ENCODE measurements around the gene DLG2. TPM values are rescaled to one million over a fixed set of nuclear protein-coding genes. Genes with fewer than 3 reads are reported as not detected.

DLG2 gene
- total RNA-seq, 4 donors from 2014 or later, result 7.3 to 14.1 (median 11.1) TPM

DNA sequence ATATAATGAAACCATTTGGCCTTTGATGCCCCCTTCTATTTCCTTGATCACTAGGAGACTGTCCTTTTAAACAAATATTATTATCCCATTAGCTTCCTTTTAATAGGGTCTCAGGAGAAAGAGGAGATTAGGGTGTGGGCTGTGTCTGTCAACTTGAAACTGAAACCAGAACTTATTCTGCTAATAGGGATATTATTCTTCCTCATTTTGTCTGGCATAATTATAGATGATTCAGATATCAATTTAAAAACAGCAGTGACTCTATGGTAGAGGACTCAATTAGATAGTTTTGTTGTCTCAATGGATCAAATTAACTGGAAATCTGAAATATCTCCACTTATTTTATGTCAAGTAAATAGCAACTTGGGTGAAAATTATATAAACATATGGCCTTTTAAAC lies 1756.1 kb downstream of the DLG2 start:
- intact Hi-C loops (cut with DNase I), result no loop called here
- Histone ChIP-seq H3K9me3 (no peaks in the 10 kb centered on the region), H3K27me3 (no peaks in the 10 kb centered on the region), H3K27ac (replicated peaks in 1 of 4) (no peak overlapping the region), H3K4me3 (no peak overlapping the region), H3K36me3 (no peaks in the 10 kb centered on the region), H3K4me1 (no peaks in the 10 kb centered on the region)
- no peak for TF ChIP-seq POLR2AphosphoS5 (IDR thresholded peaks at IDR 0.05)
- TF ChIP-seq EP300 (IDR thresholded peaks at IDR 0.05), result no peak
- no peak for TF ChIP-seq POLR2A (IDR thresholded peaks at IDR 0.05; ENCODE audit: low read depth)
- TF ChIP-seq, protein P1, sequence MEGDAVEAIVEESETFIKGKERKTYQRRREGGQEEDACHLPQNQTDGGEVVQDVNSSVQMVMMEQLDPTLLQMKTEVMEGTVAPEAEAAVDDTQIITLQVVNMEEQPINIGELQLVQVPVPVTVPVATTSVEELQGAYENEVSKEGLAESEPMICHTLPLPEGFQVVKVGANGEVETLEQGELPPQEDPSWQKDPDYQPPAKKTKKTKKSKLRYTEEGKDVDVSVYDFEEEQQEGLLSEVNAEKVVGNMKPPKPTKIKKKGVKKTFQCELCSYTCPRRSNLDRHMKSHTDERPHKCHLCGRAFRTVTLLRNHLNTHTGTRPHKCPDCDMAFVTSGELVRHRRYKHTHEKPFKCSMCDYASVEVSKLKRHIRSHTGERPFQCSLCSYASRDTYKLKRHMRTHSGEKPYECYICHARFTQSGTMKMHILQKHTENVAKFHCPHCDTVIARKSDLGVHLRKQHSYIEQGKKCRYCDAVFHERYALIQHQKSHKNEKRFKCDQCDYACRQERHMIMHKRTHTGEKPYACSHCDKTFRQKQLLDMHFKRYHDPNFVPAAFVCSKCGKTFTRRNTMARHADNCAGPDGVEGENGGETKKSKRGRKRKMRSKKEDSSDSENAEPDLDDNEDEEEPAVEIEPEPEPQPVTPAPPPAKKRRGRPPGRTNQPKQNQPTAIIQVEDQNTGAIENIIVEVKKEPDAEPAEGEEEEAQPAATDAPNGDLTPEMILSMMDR (IDR thresholded peaks at IDR 0.05), result no peak
- DNase-seq (ENCODE audit: extremely low spot score), result no peak

- TF ChIP-seq, protein P1 (IDR thresholded peaks at IDR 0.05), result no peak
- TF ChIP-seq POLR2AphosphoS5 (IDR thresholded peaks at IDR 0.05) (no peak), POLR2A (IDR thresholded peaks at IDR 0.05; ENCODE audit: low read depth) (no peak), EP300 (IDR thresholded peaks at IDR 0.05) (no peak)
- WGBS, result 87% methylated on average over 5 of the region's 5 CpGs
These were observed 1760.5 kb downstream of the DLG2 start for GRCh38 chr11:83866655-83867054.

DNA sequence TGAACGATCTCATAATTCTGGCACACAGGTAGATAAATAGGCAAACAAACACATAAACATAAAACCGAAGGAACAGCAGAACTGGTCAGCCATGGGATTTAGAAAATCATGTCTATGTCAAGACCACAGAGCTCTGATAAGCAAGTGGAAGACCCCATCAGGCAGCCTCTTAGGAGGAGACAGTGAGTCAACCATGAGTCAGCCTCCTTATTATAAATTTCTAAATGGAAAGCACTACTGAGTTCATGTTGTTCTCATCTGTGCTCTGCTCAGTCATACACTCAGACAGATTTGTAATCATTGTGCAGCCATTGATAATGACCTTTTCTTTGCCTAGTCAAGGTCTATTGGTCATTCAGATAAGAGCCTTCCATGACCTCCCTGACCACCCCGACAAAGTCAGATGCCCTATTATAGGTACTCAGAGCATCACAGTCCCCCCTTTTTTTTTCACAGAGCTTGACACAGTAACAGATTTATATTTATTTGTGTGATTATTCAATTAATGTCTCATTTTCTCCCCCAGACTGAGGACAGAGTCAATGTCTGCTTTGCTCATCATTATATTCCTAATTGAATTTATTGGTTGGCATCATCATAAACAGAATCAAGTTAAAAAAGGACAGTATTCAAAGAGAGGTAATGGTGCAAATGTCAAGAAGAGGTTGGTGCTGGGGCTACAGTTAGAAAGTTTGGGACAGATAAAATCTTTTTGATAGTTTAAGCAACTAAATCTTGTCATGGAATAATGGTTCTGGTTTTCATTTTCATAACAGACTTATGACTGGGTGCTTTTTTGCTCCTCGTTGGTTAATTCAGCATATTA lies 1761.3 kb downstream of the DLG2 start:
- 80% methylated on average over 4 of the region's 4 CpGs for WGBS
- Histone ChIP-seq H3K27me3 (no peaks in the 10 kb centered on the region), H3K36me3 (no peaks in the 10 kb centered on the region), H3K4me1 (no peaks in the 10 kb centered on the region), H3K4me3 (no peak overlapping the region), H3K27ac (replicated peaks in 1 of 4) (no peak overlapping the region), H3K9me3 (no peaks in the 10 kb centered on the region)
- intact Hi-C loops (cut with DNase I), result no loop called here
- no peak for DNase-seq (ENCODE audit: extremely low spot score)
- TF ChIP-seq EP300 (IDR thresholded peaks at IDR 0.05) (no peak), POLR2A (IDR thresholded peaks at IDR 0.05; ENCODE audit: low read depth) (no peak), POLR2AphosphoS5 (IDR thresholded peaks at IDR 0.05) (no peak)
- TF ChIP-seq, protein P1 (IDR thresholded peaks at IDR 0.05), result no peak

More at GRCh38 chr11:83866655-83867054, 1760.5 kb downstream of the DLG2 start:
- no peak for DNase-seq (ENCODE audit: extremely low spot score)
- intact Hi-C loops (cut with DNase I), result no loop called here
- H3K36me3 ChIP-seq, result no peaks in the 10 kb centered on the region
- H3K27ac ChIP-seq (replicated peaks in 1 of 4), result no peak overlapping the region
- H3K27me3 ChIP-seq, result no peaks in the 10 kb centered on the region
- H3K4me3 ChIP-seq, result no peak overlapping the region
- no peaks in the 10 kb centered on the region for H3K4me1 ChIP-seq
- no peaks in the 10 kb centered on the region for H3K9me3 ChIP-seq

GRCh38 chr11:83864412-83865057 lies 1762.6 kb downstream of the DLG2 start:
- Histone ChIP-seq H3K27me3 (no peaks in the 10 kb centered on the region), H3K9me3 (peaks cover 0 to 5% (median 0%) of the 10 kb centered on the region in 4 donors), H3K4me1 (no peaks in the 10 kb centered on the region), H3K4me3 (no peak overlapping the region), H3K36me3 (no peaks in the 10 kb centered on the region), H3K27ac (replicated peaks in 1 of 4) (no peak overlapping the region)
- no peak for DNase-seq (ENCODE audit: extremely low spot score)
- TF ChIP-seq EP300 (IDR thresholded peaks at IDR 0.05), result no peak
- no peak for TF ChIP-seq POLR2A (IDR thresholded peaks at IDR 0.05; ENCODE audit: low read depth)
- TF ChIP-seq, protein P1 (IDR thresholded peaks at IDR 0.05), result no peak
- no peak for TF ChIP-seq POLR2AphosphoS5 (IDR thresholded peaks at IDR 0.05)
- intact Hi-C loops (cut with DNase I), result no loop called here
- 66% methylated on average over 4 of the region's 4 CpGs for WGBS
